ENCODE measurements around the gene SH3PXD2A. TPM values are rescaled to one million over a fixed set of nuclear protein-coding genes. Genes with fewer than 3 reads are reported as not detected.

The SH3PXD2A gene
- total RNA-seq, 4 donors from 2014 or later: 26.5 to 56.9 (median 33.3) TPM

DNA sequence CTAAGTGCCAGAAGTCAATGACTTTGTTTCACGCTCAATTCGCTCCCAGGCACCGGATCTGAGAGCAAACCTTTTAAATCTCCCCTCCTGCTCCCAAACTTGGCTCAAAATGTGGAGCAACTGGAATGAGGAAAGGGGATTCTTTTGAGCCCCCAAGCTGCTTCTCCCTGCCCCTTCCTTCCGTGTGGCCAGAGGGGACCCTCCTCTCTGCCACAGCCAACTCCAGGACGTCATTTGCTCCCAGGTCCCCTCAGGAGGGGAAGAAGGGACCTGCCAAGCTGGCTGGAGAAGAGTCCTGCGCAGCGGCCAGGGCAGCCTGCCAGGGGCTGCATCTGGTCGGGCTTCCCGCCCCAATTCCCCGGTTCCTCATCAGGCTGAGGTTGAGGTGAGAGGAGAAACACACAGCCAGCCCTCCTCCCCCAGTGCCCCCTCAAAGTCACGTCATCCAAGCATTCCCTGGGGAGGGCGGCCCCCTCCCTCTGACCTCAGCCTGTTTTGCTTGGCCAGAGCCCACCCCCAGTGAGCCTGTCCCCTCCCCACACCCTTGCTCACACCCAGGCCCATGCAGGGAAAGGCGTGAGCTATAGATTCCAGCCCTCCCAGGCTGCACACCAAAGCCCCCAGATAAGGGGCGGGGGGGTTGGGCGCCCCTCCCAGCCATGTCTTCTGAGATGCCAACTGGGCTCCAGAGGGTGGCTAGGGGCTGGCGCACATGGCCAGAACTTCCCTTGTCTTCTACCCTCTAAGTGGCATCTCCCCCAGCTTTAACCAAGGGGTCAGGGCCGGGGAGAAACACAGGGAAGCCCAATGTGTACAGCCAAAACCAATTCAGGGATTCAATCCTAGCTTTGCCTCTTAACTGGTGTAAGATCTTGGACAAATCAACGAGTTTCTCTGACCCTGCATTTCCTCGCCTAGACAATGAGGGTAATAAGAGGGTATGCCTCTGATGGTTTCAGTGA lies 35.0 kb downstream of the SH3PXD2A start:
- H3K27ac ChIP-seq: peak overlapping the region in 3 of 4 donors; percentile 18 to 60 (median 25)
- WGBS, 2 donors (ENCODE audit: low coverage in 1 of 2): 49 to 66% methylated on average over 7 to 19 of the region's 19 CpGs
- peak; percentile 56 for DNase-seq
- in situ Hi-C loops (cut with MboI; ENCODE audit: low pct_ligation_motif_present in 1 of 4, low pct_unique_long_range_greater_than_20kb in 1 of 4, low sequenced_read_pairs in 3 of 4) (no loop called here), intact Hi-C loops (cut with DNase I; ENCODE audit: low total_unique reads) (no loop called here)
- TF ChIP-seq POLR2AphosphoS5 (IDR thresholded peaks at IDR 0.05) (no peak), POLR2A (IDR thresholded peaks at IDR 0.05) (no peak), EP300 (IDR thresholded peaks at IDR 0.05; ENCODE audit: low read depth) (no peak)
- TF ChIP-seq, protein P1, sequence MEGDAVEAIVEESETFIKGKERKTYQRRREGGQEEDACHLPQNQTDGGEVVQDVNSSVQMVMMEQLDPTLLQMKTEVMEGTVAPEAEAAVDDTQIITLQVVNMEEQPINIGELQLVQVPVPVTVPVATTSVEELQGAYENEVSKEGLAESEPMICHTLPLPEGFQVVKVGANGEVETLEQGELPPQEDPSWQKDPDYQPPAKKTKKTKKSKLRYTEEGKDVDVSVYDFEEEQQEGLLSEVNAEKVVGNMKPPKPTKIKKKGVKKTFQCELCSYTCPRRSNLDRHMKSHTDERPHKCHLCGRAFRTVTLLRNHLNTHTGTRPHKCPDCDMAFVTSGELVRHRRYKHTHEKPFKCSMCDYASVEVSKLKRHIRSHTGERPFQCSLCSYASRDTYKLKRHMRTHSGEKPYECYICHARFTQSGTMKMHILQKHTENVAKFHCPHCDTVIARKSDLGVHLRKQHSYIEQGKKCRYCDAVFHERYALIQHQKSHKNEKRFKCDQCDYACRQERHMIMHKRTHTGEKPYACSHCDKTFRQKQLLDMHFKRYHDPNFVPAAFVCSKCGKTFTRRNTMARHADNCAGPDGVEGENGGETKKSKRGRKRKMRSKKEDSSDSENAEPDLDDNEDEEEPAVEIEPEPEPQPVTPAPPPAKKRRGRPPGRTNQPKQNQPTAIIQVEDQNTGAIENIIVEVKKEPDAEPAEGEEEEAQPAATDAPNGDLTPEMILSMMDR (IDR thresholded peaks at IDR 0.05): no peak
- no peak overlapping the region for H3K4me3 ChIP-seq
- H3K36me3 ChIP-seq: no peaks in the 10 kb centered on the region
- H3K27me3 ChIP-seq: no peaks in the 10 kb centered on the region
- no peaks in the 10 kb centered on the region for H3K9me3 ChIP-seq
- peaks cover 14 to 33% (median 23%) of the 10 kb centered on the region in 4 donors for H3K4me1 ChIP-seq

- intact Hi-C loops (cut with DNase I; ENCODE audit: low total_unique reads): no loop called here
- WGBS, 2 donors (ENCODE audit: low coverage in 1 of 2): 61 to 67% methylated on average over 3 to 7 of the region's 7 CpGs
- H3K4me1 ChIP-seq: peaks cover 14 to 42% (median 27%) of the 10 kb centered on the region in 4 donors
- in situ Hi-C loops (cut with MboI; ENCODE audit: low pct_ligation_motif_present in 1 of 4, low pct_unique_long_range_greater_than_20kb in 1 of 4, low sequenced_read_pairs in 3 of 4): no loop called here
- TF ChIP-seq POLR2A (IDR thresholded peaks at IDR 0.05) (no peak), EP300 (IDR thresholded peaks at IDR 0.05; ENCODE audit: low read depth) (no peak), POLR2AphosphoS5 (IDR thresholded peaks at IDR 0.05) (no peak)
- TF ChIP-seq, protein P1 (IDR thresholded peaks at IDR 0.05): no peak
- H3K27me3 ChIP-seq: no peaks in the 10 kb centered on the region
- no peaks in the 10 kb centered on the region for H3K36me3 ChIP-seq
- no peaks in the 10 kb centered on the region for H3K9me3 ChIP-seq
- H3K27ac ChIP-seq: peak overlapping the region in 3 of 4 donors; percentile 18 to 60 (median 30)
- H3K4me3 ChIP-seq: no peak overlapping the region
- no peak for DNase-seq
Measured at GRCh38 chr10:103819493-103819892, 35.9 kb downstream of the SH3PXD2A start.

DNA sequence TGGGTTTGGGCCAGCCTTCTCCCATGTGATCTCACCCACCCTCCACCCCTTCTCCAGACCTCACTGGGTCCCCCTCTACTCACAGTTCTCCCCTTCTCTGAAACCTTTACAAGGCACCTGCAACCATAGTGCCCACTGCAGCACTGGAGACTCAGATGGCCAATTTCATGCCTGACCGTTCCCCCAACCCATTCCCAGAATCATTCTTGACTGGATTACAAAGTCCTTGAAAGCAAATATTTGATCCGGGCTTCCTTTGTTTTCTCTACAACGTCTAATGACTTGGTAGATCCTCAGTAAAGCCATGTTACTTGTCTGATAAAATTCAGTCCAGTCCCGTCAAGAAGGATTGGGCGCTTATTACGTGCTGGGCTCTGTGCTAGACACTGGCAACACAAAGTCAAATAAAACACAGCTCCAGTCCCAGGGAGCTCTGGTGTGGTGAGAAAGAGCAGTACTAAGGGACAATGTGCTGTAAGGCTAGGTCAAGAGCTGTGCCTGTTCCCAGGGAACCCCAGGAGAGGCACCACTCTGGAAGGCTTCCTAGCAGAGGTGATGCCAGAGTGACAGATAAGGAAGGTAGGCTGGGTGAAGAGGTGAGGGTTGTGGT lies 36.5 kb downstream of the SH3PXD2A start:
- DNase-seq: no peak
- no peaks in the 10 kb centered on the region for H3K27me3 ChIP-seq
- in situ Hi-C loops (cut with MboI; ENCODE audit: low pct_ligation_motif_present in 1 of 4, low pct_unique_long_range_greater_than_20kb in 1 of 4, low sequenced_read_pairs in 3 of 4) (no loop called here), intact Hi-C loops (cut with DNase I; ENCODE audit: low total_unique reads) (no loop called here)
- no peak overlapping the region for H3K4me3 ChIP-seq
- no peaks in the 10 kb centered on the region for H3K9me3 ChIP-seq
- no peaks in the 10 kb centered on the region for H3K36me3 ChIP-seq
- TF ChIP-seq POLR2A (IDR thresholded peaks at IDR 0.05): no peak
- TF ChIP-seq, protein P1 (IDR thresholded peaks at IDR 0.05): no peak
- no peak for TF ChIP-seq EP300 (IDR thresholded peaks at IDR 0.05; ENCODE audit: low read depth)
- TF ChIP-seq POLR2AphosphoS5 (IDR thresholded peaks at IDR 0.05): no peak
- peaks cover 18 to 45% (median 33%) of the 10 kb centered on the region in 4 donors for H3K4me1 ChIP-seq
- 40 to 41% methylated on average over 1 to 6 of the region's 6 CpGs for WGBS, 2 donors (ENCODE audit: low coverage in 1 of 2)
- peak overlapping the region in 2 of 4 donors; percentile 18 to 30 for H3K27ac ChIP-seq

DNA sequence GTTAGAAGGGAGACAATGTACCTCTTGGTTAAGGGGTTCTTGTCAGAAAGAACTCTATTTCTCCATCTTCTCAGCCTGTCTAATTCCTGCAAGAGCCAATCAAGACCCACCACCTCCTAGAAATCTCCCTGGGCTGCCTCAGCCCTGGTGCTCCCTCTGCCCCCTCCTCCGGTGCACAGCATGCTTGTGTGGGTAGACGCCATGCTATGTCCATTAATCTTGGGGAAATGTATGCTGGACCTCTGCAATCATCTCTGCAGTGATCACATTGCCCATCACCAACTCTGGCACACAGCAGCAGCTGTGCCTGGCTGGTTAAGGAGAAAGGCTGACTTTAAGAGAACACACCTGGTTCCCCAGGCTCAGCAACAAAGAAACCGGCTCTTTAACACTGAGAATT lies 37.3 kb downstream of the SH3PXD2A start:
- intact Hi-C loops (cut with DNase I; ENCODE audit: low total_unique reads) (no loop called here), in situ Hi-C loops (cut with MboI; ENCODE audit: low pct_ligation_motif_present in 1 of 4, low pct_unique_long_range_greater_than_20kb in 1 of 4, low sequenced_read_pairs in 3 of 4) (no loop called here)
- Histone ChIP-seq H3K9me3 (no peaks in the 10 kb centered on the region), H3K4me1 (peaks cover 19 to 52% (median 41%) of the 10 kb centered on the region in 4 donors), H3K27ac (no peak overlapping the region), H3K27me3 (no peaks in the 10 kb centered on the region), H3K36me3 (no peaks in the 10 kb centered on the region), H3K4me3 (no peak overlapping the region)
- TF ChIP-seq EP300 (IDR thresholded peaks at IDR 0.05; ENCODE audit: low read depth) (no peak), POLR2A (IDR thresholded peaks at IDR 0.05) (no peak), POLR2AphosphoS5 (IDR thresholded peaks at IDR 0.05) (no peak)
- TF ChIP-seq, protein P1 (IDR thresholded peaks at IDR 0.05): no peak
- 78 to 94% methylated on average over 3 of the region's 3 CpGs for WGBS, 2 donors (ENCODE audit: low coverage in 1 of 2)
- no peak for DNase-seq
